Ectodermal cell (in vitro differentiated cells): ENCODE data around the gene ARL15.

ENCODE experiments used
- H3K27ac ChIP-seq: 2 replicates; pipeline ENCODE4 v1.7.0; 2013; ENCODE audit warnings: mild to moderate bottlenecking, low read depth, low read length; ENCODE audit not compliant: insufficient read depth, poor library complexity, severe bottlenecking
- H3K27me3 ChIP-seq: 2 replicates; pipeline ENCODE4 v1.7.0; 2013; ENCODE audit warnings: mild to moderate bottlenecking, low read length; ENCODE audit not compliant: insufficient read depth, control insufficient read depth, poor library complexity, severe bottlenecking
- H3K36me3 ChIP-seq: one replicate; pipeline ENCODE4 v1.7.0; 2013; ENCODE audit warnings: low read length; ENCODE audit not compliant: control insufficient read depth, insufficient read depth
- H3K4me1 ChIP-seq: one replicate; pipeline ENCODE4 v1.7.0; 2013; ENCODE audit warnings: low read length; ENCODE audit not compliant: control insufficient read depth, insufficient read depth
- H3K4me3 ChIP-seq: 2 replicates; pipeline ENCODE4 v1.7.0; 2013; ENCODE audit warnings: low read depth, low read length, control low read depth; ENCODE audit not compliant: insufficient read depth
- H3K9me3 ChIP-seq: 2 replicates; pipeline ENCODE4 v1.7.0; 2013; ENCODE audit warnings: mild to moderate bottlenecking, low read length, moderate library complexity; ENCODE audit not compliant: control insufficient read depth
- WGBS, 2 experiments: methylation state at CpG; one replicate each; pipeline ENCODE4 v1.1.7; 2013; ENCODE audit warnings: missing lambda C conversion rate in 2 of 2; 5-methylcytosine and 5-hydroxymethylcytosine counted together

The ARL15 gene

GRCh38 chr5:54227109-54227508, 83.3 kb downstream of the ARL15 start:
- Histone ChIP-seq H3K4me1 (no peaks in the 10 kb centered on the region), H3K27ac (no peak overlapping the region), H3K4me3 (no peak overlapping the region), H3K27me3 (no peaks in the 10 kb centered on the region), H3K9me3 (no peaks in the 10 kb centered on the region), H3K36me3 (no peaks in the 10 kb centered on the region)
- 93 to 94% methylated on average over 3 of the region's 3 CpGs for WGBS, 2 experiments

- no peaks in the 10 kb centered on the region for H3K27me3 ChIP-seq
- no peaks in the 10 kb centered on the region for H3K36me3 ChIP-seq
- WGBS, 2 experiments, result 92 to 95% methylated on average over 5 of the region's 5 CpGs
- H3K9me3 ChIP-seq, result no peaks in the 10 kb centered on the region
- H3K4me1 ChIP-seq, result no peaks in the 10 kb centered on the region
- H3K4me3 ChIP-seq, result no peak overlapping the region
- H3K27ac ChIP-seq, result no peak overlapping the region
Measured at GRCh38 chr5:54226215-54226614, 84.2 kb downstream of the ARL15 start.

GRCh38 chr5:54224103-54224826, 86.1 kb downstream of the ARL15 start:
- Histone ChIP-seq H3K27me3 (no peaks in the 10 kb centered on the region), H3K36me3 (no peaks in the 10 kb centered on the region), H3K4me1 (no peaks in the 10 kb centered on the region), H3K27ac (no peak overlapping the region), H3K9me3 (no peaks in the 10 kb centered on the region), H3K4me3 (no peak overlapping the region)
- WGBS, 2 experiments, result 95 to 96% methylated on average over 9 to 10 of the region's 10 CpGs

GRCh38 chr5:54222336-54222735, 88.0 kb downstream of the ARL15 start:
- H3K4me3 ChIP-seq, result no peak overlapping the region
- H3K36me3 ChIP-seq, result no peaks in the 10 kb centered on the region
- 95 to 98% methylated on average over 3 to 4 of the region's 4 CpGs for WGBS, 2 experiments
- no peaks in the 10 kb centered on the region for H3K27me3 ChIP-seq
- H3K9me3 ChIP-seq, result no peaks in the 10 kb centered on the region
- no peaks in the 10 kb centered on the region for H3K4me1 ChIP-seq
- no peak overlapping the region for H3K27ac ChIP-seq

GRCh38 chr5:54221135-54221534, 89.2 kb downstream of the ARL15 start:
- Histone ChIP-seq H3K9me3 (no peaks in the 10 kb centered on the region), H3K27me3 (no peaks in the 10 kb centered on the region), H3K4me1 (peaks cover 4% of the 10 kb centered on the region), H3K36me3 (no peaks in the 10 kb centered on the region), H3K27ac (no peak overlapping the region), H3K4me3 (no peak overlapping the region)
- WGBS, 2 experiments, result 100% methylated on average over 1 of the region's 1 CpG

GRCh38 chr5:54220230-54221040, 89.9 kb downstream of the ARL15 start:
- Histone ChIP-seq H3K27me3 (no peaks in the 10 kb centered on the region), H3K27ac (no peak overlapping the region), H3K36me3 (no peaks in the 10 kb centered on the region), H3K4me1 (peaks cover 8% of the 10 kb centered on the region), H3K4me3 (no peak overlapping the region), H3K9me3 (no peaks in the 10 kb centered on the region)
- 93 to 94% methylated on average over 8 to 11 of the region's 12 CpGs for WGBS, 2 experiments

- Histone ChIP-seq H3K27me3 (no peaks in the 10 kb centered on the region), H3K36me3 (no peaks in the 10 kb centered on the region), H3K9me3 (no peaks in the 10 kb centered on the region), H3K27ac (no peak overlapping the region), H3K4me3 (no peak overlapping the region), H3K4me1 (peaks cover 23% of the 10 kb centered on the region)
- WGBS, 2 experiments, result 50 to 65% methylated on average over 3 to 7 of the region's 8 CpGs
Measured at GRCh38 chr5:54217826-54218503, 92.4 kb downstream of the ARL15 start.

- no peak overlapping the region for H3K27ac ChIP-seq
- H3K4me3 ChIP-seq, result no peak overlapping the region
- no peaks in the 10 kb centered on the region for H3K27me3 ChIP-seq
- no peaks in the 10 kb centered on the region for H3K9me3 ChIP-seq
- WGBS, 2 experiments, result 23 to 28% methylated on average over 12 of the region's 12 CpGs
- no peaks in the 10 kb centered on the region for H3K36me3 ChIP-seq
- peaks cover 32% of the 10 kb centered on the region for H3K4me1 ChIP-seq
Measured at GRCh38 chr5:54215233-54215736, 95.1 kb downstream of the ARL15 start.

GRCh38 chr5:54214722-54215121, 95.7 kb downstream of the ARL15 start:
- no peak overlapping the region for H3K27ac ChIP-seq
- H3K27me3 ChIP-seq, result no peaks in the 10 kb centered on the region
- H3K4me3 ChIP-seq, result no peak overlapping the region
- H3K36me3 ChIP-seq, result no peaks in the 10 kb centered on the region
- WGBS, 2 experiments, result 75 to 85% methylated on average over 3 to 4 of the region's 4 CpGs
- H3K4me1 ChIP-seq, result peaks cover 32% of the 10 kb centered on the region
- no peaks in the 10 kb centered on the region for H3K9me3 ChIP-seq

- peaks cover 32% of the 10 kb centered on the region for H3K4me1 ChIP-seq
- H3K27ac ChIP-seq, result no peak overlapping the region
- H3K36me3 ChIP-seq, result no peaks in the 10 kb centered on the region
- H3K4me3 ChIP-seq, result no peak overlapping the region
- WGBS, 2 experiments, result 65 to 78% methylated on average over 1 of the region's 1 CpG
- no peaks in the 10 kb centered on the region for H3K27me3 ChIP-seq
- H3K9me3 ChIP-seq, result no peaks in the 10 kb centered on the region
Measured at GRCh38 chr5:54212331-54212730, 98.0 kb downstream of the ARL15 start.
